ENCODE measurements around the gene ARFGEF2. TPM values are rescaled to one million over a fixed set of nuclear protein-coding genes. Genes with fewer than 3 reads are reported as not detected.

The ARFGEF2 gene
- total RNA-seq, 1 donor from 2014 or later, result 22.9 TPM

- TF ChIP-seq, protein P1, sequence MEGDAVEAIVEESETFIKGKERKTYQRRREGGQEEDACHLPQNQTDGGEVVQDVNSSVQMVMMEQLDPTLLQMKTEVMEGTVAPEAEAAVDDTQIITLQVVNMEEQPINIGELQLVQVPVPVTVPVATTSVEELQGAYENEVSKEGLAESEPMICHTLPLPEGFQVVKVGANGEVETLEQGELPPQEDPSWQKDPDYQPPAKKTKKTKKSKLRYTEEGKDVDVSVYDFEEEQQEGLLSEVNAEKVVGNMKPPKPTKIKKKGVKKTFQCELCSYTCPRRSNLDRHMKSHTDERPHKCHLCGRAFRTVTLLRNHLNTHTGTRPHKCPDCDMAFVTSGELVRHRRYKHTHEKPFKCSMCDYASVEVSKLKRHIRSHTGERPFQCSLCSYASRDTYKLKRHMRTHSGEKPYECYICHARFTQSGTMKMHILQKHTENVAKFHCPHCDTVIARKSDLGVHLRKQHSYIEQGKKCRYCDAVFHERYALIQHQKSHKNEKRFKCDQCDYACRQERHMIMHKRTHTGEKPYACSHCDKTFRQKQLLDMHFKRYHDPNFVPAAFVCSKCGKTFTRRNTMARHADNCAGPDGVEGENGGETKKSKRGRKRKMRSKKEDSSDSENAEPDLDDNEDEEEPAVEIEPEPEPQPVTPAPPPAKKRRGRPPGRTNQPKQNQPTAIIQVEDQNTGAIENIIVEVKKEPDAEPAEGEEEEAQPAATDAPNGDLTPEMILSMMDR (IDR thresholded peaks at IDR 0.05; ENCODE audit: unreplicated experiment), result no peak
- Mint-ChIP-seq H3K4me3 (ENCODE audit: low read depth) (no peak overlapping the region), H3K9me3 (ENCODE audit: low read depth) (no peaks in the 10 kb centered on the region), H3K27me3 (no peaks in the 10 kb centered on the region), H3K36me3 (ENCODE audit: insufficient read depth) (peaks cover 23% of the 10 kb centered on the region), H3K27ac (no peak overlapping the region), H3K4me1 (ENCODE audit: low read depth) (no peaks in the 10 kb centered on the region)
- DNase-seq (ENCODE audit: low spot score, unreplicated experiment), result no peak
Observed at GRCh38 chr20:48990467-48990866, 69.0 kb downstream of the ARFGEF2 start.

- peaks cover 1% of the 10 kb centered on the region for H3K4me1 Mint-ChIP-seq (ENCODE audit: low read depth)
- TF ChIP-seq, protein P1 (IDR thresholded peaks at IDR 0.05; ENCODE audit: unreplicated experiment), result no peak
- no peaks in the 10 kb centered on the region for H3K9me3 Mint-ChIP-seq (ENCODE audit: low read depth)
- H3K27me3 Mint-ChIP-seq, result no peaks in the 10 kb centered on the region
- no peak overlapping the region for H3K27ac Mint-ChIP-seq
- peaks cover 35% of the 10 kb centered on the region for H3K36me3 Mint-ChIP-seq (ENCODE audit: insufficient read depth)
- H3K4me3 Mint-ChIP-seq (ENCODE audit: low read depth), result no peak overlapping the region
- DNase-seq (ENCODE audit: low spot score, unreplicated experiment), result no peak
Observed at GRCh38 chr20:48995589-48995988, 74.1 kb downstream of the ARFGEF2 start.

GRCh38 chr20:48999890-49000870 lies 78.7 kb downstream of the ARFGEF2 start:
- no peaks in the 10 kb centered on the region for H3K27me3 Mint-ChIP-seq
- no peaks in the 10 kb centered on the region for H3K9me3 Mint-ChIP-seq (ENCODE audit: low read depth)

GRCh38 chr20:49001741-49002140 lies 80.2 kb downstream of the ARFGEF2 start:
- peaks cover 36% of the 10 kb centered on the region for H3K36me3 Mint-ChIP-seq (ENCODE audit: insufficient read depth)
- no peaks in the 10 kb centered on the region for H3K9me3 Mint-ChIP-seq (ENCODE audit: low read depth)
- DNase-seq (ENCODE audit: low spot score, unreplicated experiment), result no peak
- TF ChIP-seq, protein P1 (IDR thresholded peaks at IDR 0.05; ENCODE audit: unreplicated experiment), result no peak
- no peak overlapping the region for H3K4me3 Mint-ChIP-seq (ENCODE audit: low read depth)
- H3K4me1 Mint-ChIP-seq (ENCODE audit: low read depth), result peaks cover 4% of the 10 kb centered on the region
- no peak overlapping the region for H3K27ac Mint-ChIP-seq
- no peaks in the 10 kb centered on the region for H3K27me3 Mint-ChIP-seq

More at GRCh38 chr20:48999890-49000870, 78.7 kb downstream of the ARFGEF2 start:
- no peak overlapping the region for H3K4me3 Mint-ChIP-seq (ENCODE audit: low read depth)
- H3K4me1 Mint-ChIP-seq (ENCODE audit: low read depth), result peaks cover 1% of the 10 kb centered on the region
- no peak for DNase-seq (ENCODE audit: low spot score, unreplicated experiment)
- peaks cover 34% of the 10 kb centered on the region for H3K36me3 Mint-ChIP-seq (ENCODE audit: insufficient read depth)
- peak overlapping the region; percentile 78 for H3K27ac Mint-ChIP-seq
- TF ChIP-seq, protein P1 (IDR thresholded peaks at IDR 0.05; ENCODE audit: unreplicated experiment), result no peak

DNA sequence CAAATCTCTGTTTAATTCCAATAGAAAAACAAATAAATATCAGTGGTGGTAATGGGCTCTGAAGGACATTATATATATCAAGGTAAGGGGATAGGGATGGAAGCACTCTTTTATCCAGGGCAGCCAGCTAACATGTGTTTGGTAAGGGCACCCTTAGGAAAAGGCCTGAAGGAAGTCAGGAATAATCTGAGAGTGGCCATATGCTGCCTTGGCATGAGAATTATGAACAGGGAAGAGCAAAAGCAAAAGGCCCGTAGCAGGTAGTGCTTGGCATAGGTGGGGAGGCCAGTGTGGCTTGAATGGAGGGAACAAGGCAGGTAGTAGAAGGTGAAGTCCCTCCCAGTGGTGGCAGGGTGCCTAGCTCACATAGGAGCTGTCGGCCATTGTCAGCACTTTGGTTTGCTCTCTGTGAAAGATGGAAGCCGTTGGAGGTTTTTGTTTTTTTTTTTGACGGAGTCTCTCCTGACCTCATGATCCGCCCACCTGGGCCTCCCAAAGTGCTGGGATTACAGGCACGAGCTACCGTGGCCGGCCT lies 85.0 kb downstream of the ARFGEF2 start:
- no peak for DNase-seq (ENCODE audit: low spot score, unreplicated experiment)
- peak overlapping the region; percentile 91 for H3K27ac Mint-ChIP-seq
- no peak overlapping the region for H3K4me3 Mint-ChIP-seq (ENCODE audit: low read depth)
- H3K27me3 Mint-ChIP-seq, result no peaks in the 10 kb centered on the region
- H3K4me1 Mint-ChIP-seq (ENCODE audit: low read depth), result peaks cover 18% of the 10 kb centered on the region
- H3K9me3 Mint-ChIP-seq (ENCODE audit: low read depth), result no peaks in the 10 kb centered on the region
- TF ChIP-seq, protein P1 (IDR thresholded peaks at IDR 0.05; ENCODE audit: unreplicated experiment), result no peak
- H3K36me3 Mint-ChIP-seq (ENCODE audit: insufficient read depth), result peaks cover 27% of the 10 kb centered on the region
